Cortex of kidney (tissue), 1 donor: ENCODE results near the gene RFX4.

Experiments used
- DNase-seq: peaks from one replicate; lab custom pipeline; 2025; lab: John Stamatoyannopoulos, UW

RFX4 gene

GRCh38 chr12:106582641-106583230 is at the start of gene RFX4:
Gene RFX4 (plus strand): TSS chr12:106583004. CDS start chr12:106583321, 317 bp downstream.
- no peak for DNase-seq

GRCh38 chr12:106541201-106541600 is 41.6 kb upstream of the RFX4 start:
- no peak for DNase-seq

GRCh38 chr12:106551410-106551809 is 31.4 kb upstream of the RFX4 start:
- no peak for DNase-seq

- DNase-seq, result no peak
These were observed 30.6 kb upstream of the RFX4 start for GRCh38 chr12:106552228-106552627.

GRCh38 chr12:106564678-106565329 is 18.0 kb upstream of the RFX4 start:
- no peak for DNase-seq

- DNase-seq, result no peak
These were observed 16.0 kb upstream of the RFX4 start for GRCh38 chr12:106566771-106567170.

- DNase-seq, result no peak
These were observed 9.6 kb upstream of the RFX4 start for GRCh38 chr12:106573239-106573638.

GRCh38 chr12:106576848-106577247 is 6.0 kb upstream of the RFX4 start:
- DNase-seq, result no peak

- DNase-seq, result no peak
These were observed 1.9 kb upstream of the RFX4 start for GRCh38 chr12:106580671-106581508.

- DNase-seq, result no peak
These were observed 1.1 kb upstream of the RFX4 start for GRCh38 chr12:106581543-106582248.

GRCh38 chr12:106582249-106582591 is 584 bp upstream of the RFX4 start:
- no peak for DNase-seq

GRCh38 chr12:106583242-106584103 is 669 bp downstream of the RFX4 start:
- no peak for DNase-seq

GRCh38 chr12:106584104-106585064 is 1.6 kb downstream of the RFX4 start:
- no peak for DNase-seq

- DNase-seq, result no peak
These were observed 2.3 kb downstream of the RFX4 start for GRCh38 chr12:106585105-106585520.

- no peak for DNase-seq
These were observed 2.9 kb downstream of the RFX4 start for GRCh38 chr12:106585521-106586277.

GRCh38 chr12:106586278-106586802 is 3.5 kb downstream of the RFX4 start:
- no peak for DNase-seq

GRCh38 chr12:106586803-106587684 is 4.2 kb downstream of the RFX4 start:
- no peak for DNase-seq

GRCh38 chr12:106588771-106589170 is 6.0 kb downstream of the RFX4 start:
- DNase-seq, result no peak
